GOT3 (cell line): Measurements from ENCODE around the gene NT5C3B.
"Not testable (repeated sequence)": the region's sequence is repeated elsewhere in the genome, so short reads cannot be mapped to it uniquely, and the experiment has no call there.

Experiments used
- DNase-seq: peaks from one replicate; lab custom pipeline; 2025; ENCODE audit warnings: mixed read lengths; lab: John Stamatoyannopoulos, UW

Gene NT5C3B

DNA sequence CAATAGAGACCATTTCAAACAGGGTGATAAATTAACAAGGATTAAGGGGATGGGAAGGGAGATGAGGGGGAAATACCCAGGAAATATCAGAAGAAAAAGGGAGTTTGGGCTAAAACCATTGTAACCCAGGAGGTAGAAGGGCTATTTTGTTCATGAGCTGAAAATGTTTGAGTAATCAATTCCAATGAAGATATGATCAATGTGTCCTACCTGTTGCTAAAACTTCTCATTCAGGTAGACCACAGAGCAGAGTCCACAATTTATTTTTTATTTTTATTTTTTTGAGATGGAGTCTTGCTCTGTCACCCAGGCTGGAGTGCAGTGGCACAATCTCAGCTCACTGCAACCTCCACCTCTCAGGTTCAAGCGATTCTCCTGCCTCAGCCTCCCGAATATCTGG, 3.4 kb upstream of the NT5C3B start:
- DNase-seq = not testable (repeated sequence)

GRCh38 chr17:41837761-41838538, 1.9 kb upstream of the NT5C3B start, which contains the start of gene KLHL10:
Gene KLHL10 (plus strand): TSS chr17:41837825. CDS start chr17:41837933, 108 bp downstream.
- no peak for DNase-seq

DNA sequence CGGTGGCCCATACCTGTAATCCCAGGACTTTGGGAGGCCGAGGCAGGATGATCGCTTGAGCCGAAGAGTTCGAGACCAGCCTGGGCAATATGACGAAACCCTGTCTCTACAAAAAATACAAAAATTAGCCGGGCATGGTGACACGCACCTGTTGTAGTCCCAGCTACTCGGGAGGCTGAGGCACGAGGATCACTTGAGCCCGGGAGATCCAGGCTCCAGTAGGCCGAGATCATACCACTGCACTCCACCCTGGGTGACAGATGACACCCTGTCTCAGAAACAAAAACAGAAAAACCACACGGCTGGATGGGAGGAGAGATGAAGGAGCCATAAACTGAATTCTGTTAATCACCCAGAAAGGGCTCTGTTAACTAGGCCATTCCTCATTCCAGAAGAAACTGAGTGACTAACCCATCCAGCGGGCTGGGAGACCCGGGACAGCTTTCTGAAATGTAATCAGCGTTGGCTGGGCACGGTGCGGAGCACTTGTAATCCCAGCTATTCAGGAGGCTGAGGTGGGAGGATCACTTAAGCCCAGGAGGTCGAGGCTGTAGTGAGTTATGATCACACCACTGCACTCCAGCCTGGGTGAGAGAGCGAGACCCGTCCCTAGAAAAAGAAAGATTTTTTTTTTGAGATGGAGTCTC, 641 bp upstream of the NT5C3B start:
- no peak for DNase-seq

- DNase-seq = no peak
Measured at GRCh38 chr17:41835214-41835799, 725 bp downstream of the NT5C3B start.

GRCh38 chr17:41829961-41830360, 6.1 kb downstream of the NT5C3B start:
- DNase-seq = not testable (repeated sequence)

GRCh38 chr17:41825175-41825845, 10.7 kb downstream of the NT5C3B start:
- DNase-seq = no peak

GRCh38 chr17:41824086-41824485, 11.9 kb downstream of the NT5C3B start:
- DNase-seq = no peak

- DNase-seq = no peak
Measured at GRCh38 chr17:41823580-41823979, 12.5 kb downstream of the NT5C3B start.

GRCh38 chr17:41823141-41823524, 12.9 kb downstream of the NT5C3B start:
- no peak for DNase-seq

DNA sequence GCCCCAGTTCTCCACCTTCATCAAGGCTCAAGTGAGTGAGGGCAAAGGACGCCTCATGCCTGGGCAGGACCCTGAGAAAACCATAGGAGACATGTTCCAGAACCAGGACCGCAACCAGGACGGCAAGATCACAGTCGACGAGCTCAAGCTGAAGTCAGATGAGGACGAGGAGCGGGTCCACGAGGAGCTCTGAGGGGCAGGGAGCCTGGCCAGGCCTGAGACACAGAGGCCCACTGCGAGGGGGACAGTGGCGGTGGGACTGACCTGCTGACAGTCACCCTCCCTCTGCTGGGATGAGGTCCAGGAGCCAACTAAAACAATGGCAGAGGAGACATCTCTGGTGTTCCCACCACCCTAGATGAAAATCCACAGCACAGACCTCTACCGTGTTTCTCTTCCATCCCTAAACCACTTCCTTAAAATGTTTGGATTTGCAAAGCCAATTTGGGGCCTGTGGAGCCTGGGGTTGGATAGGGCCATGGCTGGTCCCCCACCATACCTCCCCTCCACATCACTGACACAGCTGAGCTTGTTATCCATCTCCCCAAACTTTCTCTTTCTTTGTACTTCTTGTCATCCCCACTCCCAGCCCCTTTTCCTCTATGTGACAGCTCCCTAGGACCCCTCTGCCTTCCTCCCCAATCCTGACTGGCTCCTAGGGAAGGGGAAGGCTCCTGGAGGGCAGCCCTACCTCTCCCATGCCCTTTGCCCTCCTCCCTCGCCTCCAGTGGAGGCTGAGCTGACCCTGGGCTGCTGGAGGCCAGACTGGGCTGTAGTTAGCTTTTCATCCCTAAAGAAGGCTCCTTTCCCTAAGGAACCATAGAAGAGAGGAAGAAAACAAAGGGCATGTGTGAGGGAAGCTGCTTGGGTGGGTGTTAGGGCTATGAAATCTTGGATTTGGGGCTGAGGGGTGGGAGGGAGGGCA, 13.6 kb downstream of the NT5C3B start:
- no peak for DNase-seq

GRCh38 chr17:41821776-41822175, 14.3 kb downstream of the NT5C3B start:
- DNase-seq = no peak

- no peak for DNase-seq
Measured at GRCh38 chr17:41818024-41818423, 18.0 kb downstream of the NT5C3B start.

- no peak for DNase-seq
Measured at GRCh38 chr17:41816637-41817320, 19.3 kb downstream of the NT5C3B start.

DNA sequence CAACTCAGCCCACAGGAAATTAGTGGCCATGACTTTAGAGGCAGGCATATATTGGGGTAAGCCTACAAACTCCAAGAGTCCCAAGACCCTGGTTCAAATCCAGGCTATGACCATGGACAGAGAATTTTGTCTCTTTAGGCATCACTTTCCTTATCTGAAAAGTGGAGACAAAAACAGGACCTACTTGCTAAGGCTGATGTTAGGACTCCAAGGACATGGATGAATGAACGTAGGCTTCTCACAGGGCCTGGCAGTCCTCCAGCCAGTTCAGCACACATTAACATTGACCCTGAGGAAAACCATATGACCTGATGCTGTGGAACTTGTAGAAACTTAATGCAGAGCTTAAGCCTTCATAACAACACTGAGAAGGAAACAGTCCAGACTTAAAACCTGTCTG, 21.8 kb downstream of the NT5C3B start:
- DNase-seq = no peak

- no peak for DNase-seq
Measured at GRCh38 chr17:41813699-41814124, 22.3 kb downstream of the NT5C3B start.

- no peak for DNase-seq
Measured at GRCh38 chr17:41813152-41813680, 22.8 kb downstream of the NT5C3B start.

DNA sequence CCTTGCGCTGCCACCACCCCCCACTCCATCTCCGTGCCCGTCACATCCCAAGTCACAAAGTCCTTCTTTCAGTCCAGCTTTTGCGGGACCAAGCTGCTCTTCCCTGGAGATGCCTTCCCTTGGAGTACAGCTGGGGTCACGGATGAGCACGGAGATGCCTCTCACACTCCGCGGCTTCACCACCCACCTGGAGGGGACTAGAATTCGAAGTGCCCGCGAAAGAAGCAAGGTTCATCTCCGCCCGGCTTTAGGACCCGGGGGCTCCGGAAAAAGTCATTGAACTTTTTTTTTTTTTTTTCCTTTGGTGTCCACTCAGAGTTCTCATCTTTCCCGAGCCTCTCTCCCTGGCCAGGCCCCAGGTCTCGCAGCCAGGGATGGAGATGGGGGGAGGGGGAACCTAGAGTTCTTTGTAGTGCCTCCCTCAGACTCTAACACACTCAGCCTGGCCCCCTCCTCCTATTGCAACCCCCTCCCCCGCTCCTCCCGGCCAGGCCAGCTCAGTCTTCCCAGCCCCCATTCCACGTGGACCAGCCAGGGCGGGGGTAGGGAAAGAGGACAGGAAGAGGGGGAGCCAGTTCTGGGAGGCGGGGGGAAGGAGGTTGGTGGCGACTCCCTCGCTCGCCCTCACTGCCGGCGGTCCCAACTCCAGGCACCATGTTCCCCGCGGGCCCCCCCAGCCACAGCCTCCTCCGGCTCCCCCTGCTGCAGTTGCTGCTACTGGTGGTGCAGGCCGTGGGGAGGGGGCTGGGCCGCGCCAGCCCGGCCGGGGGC, 23.5 kb downstream of the NT5C3B start, which contains the start of gene FKBP10:
FKBP10 (plus strand) TSS at position 624 of the 771 bp plus-strand sequence; CDS start at position 655, 31 bp downstream.
- DNase-seq = peak; percentile 70

GRCh38 chr17:41811549-41812380, 24.3 kb downstream of the NT5C3B start, which contains the start of gene P3H4:
Gene P3H4 (minus strand): TSS chr17:41811949. CDS start chr17:41811915, 34 bp downstream.
- DNase-seq = peak; percentile 54
